Brain microvascular endothelial cell (primary cell): ENCODE results near the gene CST6.

Experiments used
- DNase-seq: peaks from one replicate; pipeline ENCODE4 v3.0.0-alpha.2; 2020
- H3K27ac ChIP-seq: fragments of 250-450 bp; sonication (Bioruptor Pico); 2 replicates; pipeline ENCODE4 v1.5.1; 2020; ENCODE audit warnings: mild to moderate bottlenecking, moderate library complexity
- H3K27me3 ChIP-seq: fragments of 250-450 bp; sonication (Bioruptor Pico); replicated peaks from 2 replicates; pipeline ENCODE4 v1.5.1; 2020; ENCODE audit warnings: mild to moderate bottlenecking
- H3K36me3 ChIP-seq: fragments of 250-450 bp; sonication (Bioruptor Pico); replicated peaks from 2 replicates; pipeline ENCODE4 v1.5.1; 2020; ENCODE audit warnings: mild to moderate bottlenecking
- H3K4me3 ChIP-seq: 2 replicates; pipeline ENCODE4 v1.5.1; 2011; ENCODE audit warnings: low read depth, mild to moderate bottlenecking, control low read depth, low read length, moderate library complexity
- CTCF ChIP-seq: IDR thresholded peaks from 2 replicates; pipeline ENCODE4 v1.5.1; 2011; ENCODE audit warnings: low read depth, mild to moderate bottlenecking, moderate library complexity, low read length, control low read depth, inconsistent platforms; ENCODE audit errors: missing control alignments
- in situ Hi-C: cut with HindIII; loops from 2 replicates; pipeline ENCODE4 v1.10.0; 2017; ENCODE audit warnings: low sequenced_read_pairs, low pct_ligation_motif_present

CST6 gene

GRCh38 chr11:66011785-66012303 lies at the start of gene CST6:
CST6 (plus strand) TSS chr11:66012008; CDS start chr11:66012045, 37 bp downstream.
- DNase-seq = no peak
- TF ChIP-seq CTCF = no peak
- Histone ChIP-seq H3K36me3 (no peaks in the 10 kb centered on the region), H3K4me3 (no peak within 1 kb of the TSS), H3K27me3 (no peaks in the 10 kb centered on the region), H3K27ac (no peak within 1 kb of the TSS)
- in situ Hi-C loops = no loop called here

- no peak for TF ChIP-seq CTCF
- Histone ChIP-seq H3K36me3 (peaks cover 31% of the 10 kb centered on the region), H3K27me3 (no peaks in the 10 kb centered on the region), H3K4me3 (peak overlapping the region; percentile 81), H3K27ac (no peak overlapping the region)
- no peak for DNase-seq
- in situ Hi-C loops = no loop called here
Measured at GRCh38 chr11:65962141-65962564, 49.7 kb upstream of the CST6 start.

- in situ Hi-C loops = no loop called here
- TF ChIP-seq CTCF = no peak
- no peak for DNase-seq
- no peak overlapping the region for H3K27ac ChIP-seq
- H3K36me3 ChIP-seq = peaks cover 54% of the 10 kb centered on the region
- no peak overlapping the region for H3K4me3 ChIP-seq
- H3K27me3 ChIP-seq = no peaks in the 10 kb centered on the region
Measured at GRCh38 chr11:65964906-65965305, 46.9 kb upstream of the CST6 start.

- no peak for DNase-seq
- peaks cover 54% of the 10 kb centered on the region for H3K36me3 ChIP-seq
Measured at GRCh38 chr11:65965986-65966762, 45.6 kb upstream of the CST6 start.

GRCh38 chr11:65967329-65967934 lies 44.4 kb upstream of the CST6 start:
- Histone ChIP-seq H3K4me3 (no peak overlapping the region), H3K27ac (no peak overlapping the region), H3K27me3 (no peaks in the 10 kb centered on the region), H3K36me3 (peaks cover 57% of the 10 kb centered on the region)
- no peak for TF ChIP-seq CTCF
- no peak for DNase-seq
- in situ Hi-C loops = no loop called here

More at GRCh38 chr11:65965986-65966762, 45.6 kb upstream of the CST6 start:
- no peak for TF ChIP-seq CTCF
- H3K27me3 ChIP-seq = no peaks in the 10 kb centered on the region
- in situ Hi-C loops = no loop called here
- no peak overlapping the region for H3K4me3 ChIP-seq
- H3K27ac ChIP-seq = no peak overlapping the region
